Germinal center (tissue), 1 donor: ENCODE results near the gene TMEM176A.

Source experiments
- DNase-seq: peaks from one replicate; pipeline ENCODE4 v3.0.0; 2012; ENCODE audit warnings: mixed read lengths, low spot score

The TMEM176A gene

DNA sequence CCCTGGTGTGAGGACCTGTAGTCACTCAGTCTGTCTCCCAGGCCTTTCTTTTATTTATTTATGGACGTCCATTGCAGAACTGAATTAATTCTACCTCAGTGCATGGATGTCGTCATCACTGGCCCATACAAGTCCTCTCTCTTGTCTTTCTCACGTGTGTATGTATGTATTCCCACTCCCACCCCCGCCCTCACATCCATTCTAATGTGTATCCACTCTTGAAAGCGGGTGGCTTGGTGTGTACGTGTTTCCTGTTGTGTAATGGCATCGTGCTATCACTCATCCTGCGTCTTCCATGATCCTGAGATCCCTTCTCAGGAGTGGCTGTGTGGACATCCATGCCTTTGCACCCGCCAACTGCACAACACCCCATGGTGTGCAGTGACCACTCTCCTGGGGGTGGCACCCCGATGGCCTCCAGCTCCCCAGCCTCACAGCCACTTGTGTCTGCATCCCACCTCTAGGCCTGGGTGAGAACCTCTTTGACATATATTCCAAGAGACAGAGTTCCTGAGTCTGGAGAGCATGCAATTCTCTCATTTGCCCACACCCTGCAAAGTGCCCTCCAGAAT lies 48.7 kb downstream of the TMEM176A start:
- no peak for DNase-seq

DNA sequence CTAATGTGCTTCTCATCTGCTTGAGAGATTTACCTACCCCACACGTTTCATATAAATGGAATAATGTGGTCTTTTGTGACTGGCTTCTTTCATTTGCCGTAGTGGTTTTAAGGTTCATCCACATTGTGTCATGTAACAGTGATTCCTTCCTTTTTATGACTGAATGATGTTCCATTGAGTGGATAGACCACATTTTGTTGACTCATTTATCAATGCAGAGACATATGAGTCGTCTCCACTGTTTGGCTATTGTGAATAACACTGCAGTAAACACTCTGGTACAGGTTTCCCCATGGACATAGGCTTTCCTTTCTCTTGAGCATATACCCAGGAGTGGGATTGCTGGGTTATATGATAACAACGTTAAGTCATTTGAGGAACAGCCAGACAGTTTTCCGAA lies 49.7 kb downstream of the TMEM176A start:
- DNase-seq = no peak

DNA sequence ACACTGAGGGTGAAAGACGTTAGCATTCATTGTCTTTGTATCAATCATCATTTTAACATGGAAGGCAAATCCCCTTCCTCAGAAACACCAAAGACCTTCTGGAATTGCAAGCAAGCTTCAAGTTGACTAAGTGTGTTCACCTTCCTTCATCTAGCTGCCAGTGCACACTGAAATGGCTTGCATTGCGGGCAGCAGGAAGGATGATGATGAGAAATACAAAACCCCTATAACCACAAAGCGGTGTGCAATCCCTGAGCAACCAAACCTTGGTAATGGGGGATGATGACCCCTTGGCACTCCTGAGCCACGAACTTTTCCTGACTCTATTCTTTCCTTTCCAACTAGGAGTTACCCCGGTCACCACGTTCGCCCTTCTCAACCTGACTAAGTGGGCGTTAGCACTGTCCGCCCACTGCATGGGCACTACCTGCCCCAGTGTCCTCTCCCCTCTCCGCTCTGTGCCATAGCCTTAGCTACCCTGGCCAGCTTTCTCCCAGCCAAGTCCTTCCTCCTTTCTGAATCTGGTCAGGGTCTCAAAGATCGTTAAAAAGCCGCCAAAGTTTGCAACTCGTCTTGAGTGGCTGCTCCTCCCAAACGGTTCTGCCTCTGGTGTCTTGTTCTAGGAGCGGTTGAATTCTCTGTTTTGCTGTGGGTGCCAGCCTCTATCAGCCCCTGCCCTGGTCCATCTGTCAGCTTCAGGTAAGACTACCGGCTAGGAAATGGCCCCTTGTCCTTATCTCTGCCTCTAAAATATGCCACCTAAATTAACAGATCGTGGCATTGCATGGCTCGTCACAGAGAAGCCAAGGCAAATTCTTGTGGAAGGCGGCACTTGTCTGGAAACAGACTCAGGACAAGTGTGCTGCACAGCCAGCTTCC lies 51.2 kb downstream of the TMEM176A start:
- DNase-seq = no peak

DNA sequence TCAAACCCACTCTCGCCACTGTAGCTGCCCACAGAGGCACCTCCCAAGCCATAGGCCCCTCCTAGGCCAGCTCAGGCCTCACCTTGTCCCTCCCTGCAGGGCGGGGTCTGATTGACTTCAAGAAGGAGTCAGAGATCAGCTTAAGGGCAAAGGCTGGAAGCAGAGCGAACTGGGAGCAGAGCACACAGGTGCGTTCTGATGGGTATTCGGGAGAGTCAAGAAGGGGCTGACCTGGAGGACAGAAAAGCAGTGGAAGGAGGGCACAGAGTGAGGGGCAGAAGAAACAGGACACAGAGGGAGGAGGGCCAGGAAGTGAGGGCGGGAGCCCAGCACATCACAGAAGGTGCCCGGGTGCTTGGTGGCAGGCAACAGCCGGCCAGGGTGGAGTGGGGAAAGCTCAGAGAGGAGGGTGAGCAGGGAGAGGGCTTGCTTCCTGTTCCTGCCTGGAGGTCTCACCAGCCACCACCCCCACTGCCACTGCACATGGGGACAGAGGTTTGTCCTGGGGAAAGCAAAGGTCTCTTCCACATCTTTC lies 51.9 kb downstream of the TMEM176A start, which contains the start of gene AOC1:
AOC1 (plus strand) TSS at position 147 of the 535 bp plus-strand sequence. CDS start 3,954 bp downstream, outside the sequence.
- no peak for DNase-seq

DNA sequence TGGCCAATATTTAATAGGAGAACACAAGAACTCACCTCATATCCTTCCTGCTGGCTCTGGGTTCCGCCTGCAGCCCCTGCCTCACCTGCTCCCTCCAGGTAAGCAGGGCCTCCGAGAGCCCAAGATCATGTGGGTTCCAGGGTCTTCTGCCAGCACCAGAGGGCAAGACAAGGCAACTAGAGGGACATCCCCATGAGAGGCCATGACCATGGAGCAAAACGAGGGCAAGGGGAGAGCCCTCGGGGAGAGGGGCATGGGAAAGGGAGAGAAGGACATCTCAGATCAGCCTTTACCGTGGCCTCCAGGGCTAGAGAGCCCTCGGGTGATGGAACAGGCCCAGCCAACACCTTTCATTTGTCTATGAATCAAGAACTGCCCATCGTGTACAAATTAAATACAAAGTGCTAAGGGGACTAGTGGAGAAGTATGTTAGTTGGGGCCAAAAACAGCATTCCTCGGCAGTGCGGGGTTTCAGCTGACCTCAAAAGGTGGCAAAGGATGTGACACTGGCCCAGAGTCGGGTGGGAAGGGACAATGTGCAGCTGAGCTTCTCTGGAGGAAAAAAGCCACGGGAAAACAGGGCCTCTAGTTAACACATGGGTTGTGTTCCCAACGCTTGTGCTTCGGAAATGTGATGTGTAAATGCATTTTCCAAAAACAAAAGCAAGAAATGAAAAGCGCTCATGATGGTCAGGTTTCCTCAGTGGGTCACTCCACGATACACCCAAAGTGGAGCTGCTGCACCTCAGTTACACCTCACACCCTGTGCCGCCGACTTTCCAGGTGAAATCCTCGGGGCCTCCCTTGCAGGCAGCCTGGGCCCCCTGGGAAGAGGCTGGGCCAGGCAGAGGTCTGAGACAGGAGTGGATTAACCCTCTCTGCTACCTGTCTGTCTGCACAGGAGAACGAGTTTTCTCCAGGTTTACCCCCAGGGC lies 53.8 kb downstream of the TMEM176A start:
- DNase-seq = no peak
